ENCODE data around the gene GIMAP8. TPM values are rescaled to one million over a fixed set of nuclear protein-coding genes. Genes with fewer than 3 reads are reported as not detected.

Gene GIMAP8
- total RNA-seq, 2 donors from 2014 or later = 2.5 to 6.5 TPM

DNA sequence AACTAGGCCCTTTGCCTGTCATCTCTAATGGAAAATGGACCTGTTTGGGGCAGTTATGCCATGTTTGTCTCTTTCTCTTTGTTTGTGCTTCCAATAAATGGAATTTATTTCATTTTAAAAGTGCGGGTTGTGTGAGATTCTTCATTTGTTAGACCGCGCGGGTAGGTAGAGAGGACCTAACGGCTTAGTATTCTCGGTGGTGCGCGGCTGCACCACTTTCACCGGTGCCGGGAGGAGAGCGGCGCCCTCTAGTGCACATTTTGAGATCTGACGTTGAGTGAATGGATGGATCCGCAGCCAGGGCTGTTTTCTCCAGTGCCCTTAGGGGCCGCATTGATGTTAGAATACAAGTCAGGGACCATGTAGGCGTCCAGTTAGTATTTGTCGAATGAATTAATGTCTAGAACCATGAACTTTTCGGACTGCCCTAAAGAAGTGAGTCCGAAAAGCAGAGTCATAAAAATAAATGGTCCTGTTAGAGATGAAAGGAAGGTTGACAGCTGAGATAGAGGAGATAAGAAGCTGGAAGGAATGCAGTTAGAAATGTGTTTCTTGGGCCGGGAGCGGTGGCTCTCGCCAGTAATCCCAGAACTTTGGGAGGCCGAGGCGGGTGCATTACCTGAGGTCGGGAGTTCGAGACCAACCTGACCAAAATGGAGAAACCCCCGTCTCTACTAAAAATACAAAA is 29.3 kb upstream of the GIMAP8 start:
- intact Hi-C loops (cut with DNase I) = no loop called here
- H3K36me3 ChIP-seq = no peaks in the 10 kb centered on the region
- no peaks in the 10 kb centered on the region for H3K27me3 ChIP-seq (replicated peaks; ENCODE audit: insufficient read depth)
- H3K27ac ChIP-seq = no peak overlapping the region
- no peak overlapping the region for H3K4me3 ChIP-seq
- H3K9me3 ChIP-seq = no peaks in the 10 kb centered on the region
- peak; percentile 74 for DNase-seq (ENCODE audit: low spot score)
- H3K4me1 ChIP-seq (replicated peaks) = no peaks in the 10 kb centered on the region
- TF ChIP-seq, protein P1, sequence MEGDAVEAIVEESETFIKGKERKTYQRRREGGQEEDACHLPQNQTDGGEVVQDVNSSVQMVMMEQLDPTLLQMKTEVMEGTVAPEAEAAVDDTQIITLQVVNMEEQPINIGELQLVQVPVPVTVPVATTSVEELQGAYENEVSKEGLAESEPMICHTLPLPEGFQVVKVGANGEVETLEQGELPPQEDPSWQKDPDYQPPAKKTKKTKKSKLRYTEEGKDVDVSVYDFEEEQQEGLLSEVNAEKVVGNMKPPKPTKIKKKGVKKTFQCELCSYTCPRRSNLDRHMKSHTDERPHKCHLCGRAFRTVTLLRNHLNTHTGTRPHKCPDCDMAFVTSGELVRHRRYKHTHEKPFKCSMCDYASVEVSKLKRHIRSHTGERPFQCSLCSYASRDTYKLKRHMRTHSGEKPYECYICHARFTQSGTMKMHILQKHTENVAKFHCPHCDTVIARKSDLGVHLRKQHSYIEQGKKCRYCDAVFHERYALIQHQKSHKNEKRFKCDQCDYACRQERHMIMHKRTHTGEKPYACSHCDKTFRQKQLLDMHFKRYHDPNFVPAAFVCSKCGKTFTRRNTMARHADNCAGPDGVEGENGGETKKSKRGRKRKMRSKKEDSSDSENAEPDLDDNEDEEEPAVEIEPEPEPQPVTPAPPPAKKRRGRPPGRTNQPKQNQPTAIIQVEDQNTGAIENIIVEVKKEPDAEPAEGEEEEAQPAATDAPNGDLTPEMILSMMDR (IDR thresholded peaks at IDR 0.05) = peak; percentile 36 to 84 (median 80)
- TF ChIP-seq POLR2A (IDR thresholded peaks at IDR 0.05) = no peak
- TF ChIP-seq POLR2AphosphoS5 (IDR thresholded peaks at IDR 0.05) = peak; percentile 44
- WGBS = 11% methylated on average over 27 of the region's 27 CpGs

DNA sequence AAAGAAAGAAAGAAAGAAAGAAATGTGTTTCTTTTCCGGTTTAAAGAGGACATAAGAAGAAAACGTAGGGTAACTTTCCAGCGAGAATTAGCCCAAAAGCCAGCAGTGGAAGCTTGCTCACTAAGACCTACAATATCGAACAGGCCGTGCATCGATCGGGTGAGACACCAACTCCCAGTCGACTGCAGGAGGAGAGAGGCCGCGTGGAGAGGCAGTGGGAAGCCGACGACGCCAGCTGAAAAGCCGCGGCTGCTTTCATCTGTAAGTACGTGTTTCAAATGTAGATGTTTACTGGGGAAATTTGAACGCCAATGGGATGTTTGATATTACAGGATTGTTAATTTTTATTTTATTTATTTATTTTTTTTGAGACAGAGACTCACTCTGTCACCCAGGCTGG is 28.6 kb upstream of the GIMAP8 start:
- Histone ChIP-seq H3K9me3 (no peaks in the 10 kb centered on the region), H3K36me3 (no peaks in the 10 kb centered on the region), H3K27me3 (replicated peaks; ENCODE audit: insufficient read depth) (no peaks in the 10 kb centered on the region), H3K4me1 (replicated peaks) (no peaks in the 10 kb centered on the region), H3K4me3 (no peak overlapping the region), H3K27ac (no peak overlapping the region)
- DNase-seq (ENCODE audit: low spot score) = no peak
- no peak for TF ChIP-seq POLR2A (IDR thresholded peaks at IDR 0.05)
- TF ChIP-seq POLR2AphosphoS5 (IDR thresholded peaks at IDR 0.05) = no peak
- TF ChIP-seq, protein P1 (IDR thresholded peaks at IDR 0.05) = no peak
- intact Hi-C loops (cut with DNase I) = no loop called here
- WGBS = 84% methylated on average over 17 of the region's 17 CpGs

- H3K27me3 ChIP-seq (replicated peaks; ENCODE audit: insufficient read depth) = no peaks in the 10 kb centered on the region
- no peak for DNase-seq (ENCODE audit: low spot score)
- H3K27ac ChIP-seq = no peak overlapping the region
- no peaks in the 10 kb centered on the region for H3K9me3 ChIP-seq
- no peak overlapping the region for H3K4me3 ChIP-seq
- H3K36me3 ChIP-seq = no peaks in the 10 kb centered on the region
- 79% methylated on average over 4 of the region's 4 CpGs for WGBS
- intact Hi-C loops (cut with DNase I) = no loop called here
- no peaks in the 10 kb centered on the region for H3K4me1 ChIP-seq (replicated peaks)
- TF ChIP-seq POLR2A (IDR thresholded peaks at IDR 0.05) (no peak), POLR2AphosphoS5 (IDR thresholded peaks at IDR 0.05) (no peak)
- TF ChIP-seq, protein P1 (IDR thresholded peaks at IDR 0.05) = no peak
Measured at GRCh38 chr7:150425670-150426069, 24.8 kb upstream of the GIMAP8 start.

- Histone ChIP-seq H3K9me3 (no peaks in the 10 kb centered on the region), H3K36me3 (no peaks in the 10 kb centered on the region), H3K4me3 (no peak overlapping the region), H3K27ac (no peak overlapping the region), H3K4me1 (replicated peaks) (no peaks in the 10 kb centered on the region), H3K27me3 (replicated peaks; ENCODE audit: insufficient read depth) (no peaks in the 10 kb centered on the region)
- WGBS = 23% methylated on average over 11 of the region's 11 CpGs
- intact Hi-C loops (cut with DNase I) = no loop called here
- TF ChIP-seq POLR2A (IDR thresholded peaks at IDR 0.05) (no peak), POLR2AphosphoS5 (IDR thresholded peaks at IDR 0.05) (peak; percentile 72)
- TF ChIP-seq, protein P1 (IDR thresholded peaks at IDR 0.05) = peak in 1 of 4 experiments; percentile 22
- peak; percentile 81 for DNase-seq (ENCODE audit: low spot score)
Measured at GRCh38 chr7:150428671-150429451, 21.6 kb upstream of the GIMAP8 start.
